WTC11 (cell line): ENCODE data around the gene INSL3. TPM values are rescaled to one million over a fixed set of nuclear protein-coding genes. Genes with fewer than 3 reads are reported as not detected.
A peak's percentile ranks its signal among the peaks of the same experiment; 100 is the strongest.
"Not testable (repeated sequence)": the region's sequence is repeated elsewhere in the genome, so short reads cannot be mapped to it uniquely, and the experiment has no call there.

Source experiments
- ATAC-seq: fragments of 200-7000 bp; cut with Tn5 transposase; 2 replicates; pipeline ENCODE4 v1.10.0; 2021; ENCODE audit warnings: mild to moderate bottlenecking, moderate library complexity
- CTCF ChIA-PET: fragments of 300-600 bp; sonication (Branson Sonifier 250); formaldehyde crosslinking; loops from one replicate; lab custom pipeline; 2021; ENCODE audit warnings: antibody characterized with exemption; lab: Charles Lee
- POLR2A ChIA-PET: fragments of 350-600 bp; sonication (Branson Sonifier 250); formaldehyde crosslinking; loops from one replicate; lab custom pipeline; 2021; ENCODE audit warnings: antibody characterized with exemption; lab: Charles Lee
- DNase-seq: peaks from one replicate; pipeline ENCODE4 v3.0.0; 2021; ENCODE audit warnings: low spot score
- H3K27ac Mint-ChIP-seq: 2 replicates; pipeline ENCODE4 v1.8.0; 2021; ENCODE audit warnings: mixed read lengths
- H3K27me3 Mint-ChIP-seq: 2 replicates; pipeline ENCODE4 v1.8.0; 2021; ENCODE audit warnings: low read depth, mild to moderate bottlenecking, moderate library complexity, mixed read lengths
- H3K36me3 Mint-ChIP-seq: 2 replicates; pipeline ENCODE4 v1.8.0; 2021; ENCODE audit warnings: mixed read lengths
- H3K4me1 Mint-ChIP-seq: 2 replicates; pipeline ENCODE4 v1.8.0; 2022; ENCODE audit warnings: mixed read lengths
- H3K4me3 Mint-ChIP-seq: 2 replicates; pipeline ENCODE4 v1.8.0; 2021; ENCODE audit warnings: mild to moderate bottlenecking, moderate library complexity, mixed read lengths
- H3K9me3 Mint-ChIP-seq: 2 replicates; pipeline ENCODE4 v1.8.0; 2021; ENCODE audit warnings: mixed read lengths
- FOXP4 ChIP-seq: sonication (generic); formaldehyde crosslinking; IDR thresholded peaks from 2 replicates; pipeline ENCODE4 v1.8.0; 2022; ENCODE audit warnings: mild to moderate bottlenecking, missing genetic modification reagents
- GTF2I ChIP-seq: fragments of 250-450 bp; sonication (Bioruptor Pico); conservative IDR thresholded peaks from 2 replicates; pipeline ENCODE4 v1.4.0; 2021; ENCODE audit warnings: mild to moderate bottlenecking
- JUN ChIP-seq: sonication (generic); formaldehyde crosslinking; IDR thresholded peaks from 2 replicates; pipeline ENCODE4 v1.8.0; 2023; ENCODE audit warnings: mild to moderate bottlenecking, missing genetic modification reagents
- MAX ChIP-seq: sonication (generic); formaldehyde crosslinking; IDR thresholded peaks from 2 replicates; pipeline ENCODE4 v1.8.0; 2022; ENCODE audit warnings: mild to moderate bottlenecking, missing genetic modification reagents
- NFYB ChIP-seq: sonication (generic); formaldehyde crosslinking; conservative IDR thresholded peaks from 2 replicates; pipeline ENCODE4 v1.8.0; 2022; ENCODE audit warnings: low read depth, missing genetic modification reagents
- RORB ChIP-seq: fragments of 250-450 bp; sonication (Bioruptor Pico); IDR thresholded peaks from 2 replicates; pipeline ENCODE4 v1.9.0; 2021; ENCODE audit warnings: mild to moderate bottlenecking
- ZBTB21 ChIP-seq: sonication (generic); formaldehyde crosslinking; IDR thresholded peaks from 2 replicates; pipeline ENCODE4 v1.8.1; 2023; ENCODE audit warnings: mild to moderate bottlenecking, missing genetic modification reagents, borderline replicate concordance
- ZNF532 ChIP-seq: fragments of 250-450 bp; sonication (Bioruptor Pico); IDR thresholded peaks from 2 replicates; pipeline ENCODE4 v1.9.0; 2021; ENCODE audit warnings: mild to moderate bottlenecking, borderline replicate concordance
- total RNA-seq: library from RNA; stranded (reverse); gene quantifications from 3 replicates; pipeline ENCODE4 v1.2.3, GENCODE V29; 2021
- TF ChIP-seq, protein P1 (sequence below): fragments of 200-600 bp; IDR thresholded peaks from 2 replicates; pipeline ENCODE4 v1.8.0; 2022; ENCODE audit warnings: antibody characterized with exemption

The INSL3 gene
- total RNA-seq, 1 experiment from 2014 or later = 0.79 TPM

DNA sequence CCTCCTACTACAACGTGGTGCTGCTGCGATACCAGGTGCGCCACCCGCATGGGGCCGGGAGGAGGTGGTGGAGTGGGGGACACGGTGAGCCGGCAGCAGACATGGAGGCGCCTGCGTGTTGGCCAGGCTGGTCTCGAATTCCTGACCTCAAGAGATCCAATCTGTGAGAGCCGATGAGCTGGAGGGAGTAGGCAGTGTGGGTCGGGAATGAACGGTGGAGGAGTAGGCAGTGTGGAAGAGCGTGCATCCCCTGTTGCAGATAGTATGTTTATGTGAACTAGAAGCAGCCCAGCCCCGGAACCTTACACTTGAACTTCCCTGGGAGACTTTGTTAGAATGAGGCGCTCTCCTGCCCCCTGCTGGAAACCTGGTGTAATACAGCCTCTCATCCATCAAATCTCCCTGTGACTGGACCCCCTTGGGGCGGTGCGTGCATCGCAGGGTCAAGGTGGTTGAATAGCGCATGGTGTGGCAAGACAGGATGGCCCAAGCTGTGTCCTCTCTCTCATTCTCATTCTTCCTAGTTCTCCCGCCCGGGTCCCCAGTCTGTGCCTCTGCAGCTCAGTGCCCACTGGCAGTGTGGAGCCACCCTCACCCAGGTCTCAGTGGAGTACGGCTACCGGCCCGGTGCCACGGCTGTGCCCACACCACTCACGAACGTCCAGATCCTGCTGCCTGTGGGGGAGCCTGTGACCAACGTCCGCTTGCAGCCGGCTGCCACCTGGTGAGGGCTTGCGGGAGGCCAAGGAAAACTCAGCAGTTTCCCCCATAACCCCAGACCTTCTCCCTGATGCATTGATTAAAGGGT lies 36.9 kb downstream of the INSL3 start:
- H3K36me3 Mint-ChIP-seq = peaks cover 14% of the 10 kb centered on the region
- ChIA-PET POLR2A (no interaction called here), CTCF (interaction anchor here (0.7 to 1.9 kb wide), 6 partner anchors 10 to 296 kb away, joined by 3 to 6 read pairs (median 4); partner anchors contain the start of gene B3GNT3)
- H3K4me3 Mint-ChIP-seq = no peak overlapping the region
- H3K9me3 Mint-ChIP-seq = no peaks in the 10 kb centered on the region
- TF ChIP-seq, protein P1, sequence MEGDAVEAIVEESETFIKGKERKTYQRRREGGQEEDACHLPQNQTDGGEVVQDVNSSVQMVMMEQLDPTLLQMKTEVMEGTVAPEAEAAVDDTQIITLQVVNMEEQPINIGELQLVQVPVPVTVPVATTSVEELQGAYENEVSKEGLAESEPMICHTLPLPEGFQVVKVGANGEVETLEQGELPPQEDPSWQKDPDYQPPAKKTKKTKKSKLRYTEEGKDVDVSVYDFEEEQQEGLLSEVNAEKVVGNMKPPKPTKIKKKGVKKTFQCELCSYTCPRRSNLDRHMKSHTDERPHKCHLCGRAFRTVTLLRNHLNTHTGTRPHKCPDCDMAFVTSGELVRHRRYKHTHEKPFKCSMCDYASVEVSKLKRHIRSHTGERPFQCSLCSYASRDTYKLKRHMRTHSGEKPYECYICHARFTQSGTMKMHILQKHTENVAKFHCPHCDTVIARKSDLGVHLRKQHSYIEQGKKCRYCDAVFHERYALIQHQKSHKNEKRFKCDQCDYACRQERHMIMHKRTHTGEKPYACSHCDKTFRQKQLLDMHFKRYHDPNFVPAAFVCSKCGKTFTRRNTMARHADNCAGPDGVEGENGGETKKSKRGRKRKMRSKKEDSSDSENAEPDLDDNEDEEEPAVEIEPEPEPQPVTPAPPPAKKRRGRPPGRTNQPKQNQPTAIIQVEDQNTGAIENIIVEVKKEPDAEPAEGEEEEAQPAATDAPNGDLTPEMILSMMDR = peak; percentile 97
- TF ChIP-seq ZBTB21 (CRISPR knock-in tag) (no peak), JUN (CRISPR knock-in tag) (peak; percentile 50; the same call in 1 of the 2 replicates), ZNF532 (no peak), FOXP4 (CRISPR knock-in tag) (no peak), GTF2I (CRISPR knock-in tag) (no peak), RORB (CRISPR knock-in tag) (no peak), MAX (CRISPR knock-in tag) (0 out of 2 replicates have a peak, but pooled peaks have one; percentile 20)
- ATAC-seq = peak; percentile 49
- no peaks in the 10 kb centered on the region for H3K27me3 Mint-ChIP-seq
- H3K27ac Mint-ChIP-seq = peak overlapping the region; percentile 54
- DNase-seq = peak; percentile 89
- H3K4me1 Mint-ChIP-seq = peaks cover 9% of the 10 kb centered on the region

- H3K9me3 Mint-ChIP-seq, H3K4me3 Mint-ChIP-seq, H3K27ac Mint-ChIP-seq, POLR2A ChIA-PET, H3K27me3 Mint-ChIP-seq, ATAC-seq, DNase-seq: not testable (repeated sequence)
- H3K4me1 Mint-ChIP-seq = peaks cover 14% of the 10 kb centered on the region
- H3K36me3 Mint-ChIP-seq = peaks cover 14% of the 10 kb centered on the region
- CTCF ChIA-PET = interaction anchor here (0.7 to 1.9 kb wide), 6 partner anchors 9 to 422 kb away, joined by 3 to 6 read pairs (median 4); no protein-coding TSS in a partner anchor
Measured at GRCh38 chr19:17783721-17784120, 37.6 kb downstream of the INSL3 start.

- Mint-ChIP-seq H3K9me3 (no peaks in the 10 kb centered on the region), H3K4me1 (peaks cover 14% of the 10 kb centered on the region), H3K4me3 (no peak overlapping the region), H3K27me3 (no peaks in the 10 kb centered on the region), H3K27ac (no peak overlapping the region), H3K36me3 (peaks cover 10% of the 10 kb centered on the region)
- TF ChIP-seq NFYB (CRISPR knock-in tag) (no peak), GTF2I (CRISPR knock-in tag) (0 out of 2 replicates have a peak, but pooled peaks have one; percentile 45)
- CTCF ChIA-PET = interaction anchor here (0.5 to 0.8 kb wide), 2 partner anchors 17 to 151 kb away, joined by 3 read pairs; no protein-coding TSS in a partner anchor
- ATAC-seq (no peak), DNase-seq (no peak)
- POLR2A ChIA-PET = no interaction called here
Measured at GRCh38 chr19:17780781-17781180, 40.5 kb downstream of the INSL3 start.
